ENCODE data around the gene MRTFA.

DNA sequence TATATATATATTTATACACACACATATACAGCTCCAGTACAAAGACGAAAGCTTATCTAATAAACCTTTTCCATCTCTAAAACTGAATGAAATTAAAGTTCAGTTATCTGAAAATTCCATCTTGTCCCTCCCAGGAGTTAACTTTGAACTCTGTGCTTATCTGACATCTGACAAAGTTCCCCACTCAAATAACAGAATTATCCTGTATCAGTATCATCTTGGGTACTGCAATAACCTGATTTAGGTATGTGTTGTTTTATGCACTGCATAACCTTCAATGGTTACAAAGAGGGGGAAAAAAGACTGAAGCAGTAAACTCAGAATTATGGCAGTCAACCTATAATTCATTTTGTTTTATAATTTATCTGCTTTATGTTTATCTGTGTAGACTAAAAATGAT lies 169.5 kb downstream of the MRTFA start:
- TF ChIP-seq, protein P1, sequence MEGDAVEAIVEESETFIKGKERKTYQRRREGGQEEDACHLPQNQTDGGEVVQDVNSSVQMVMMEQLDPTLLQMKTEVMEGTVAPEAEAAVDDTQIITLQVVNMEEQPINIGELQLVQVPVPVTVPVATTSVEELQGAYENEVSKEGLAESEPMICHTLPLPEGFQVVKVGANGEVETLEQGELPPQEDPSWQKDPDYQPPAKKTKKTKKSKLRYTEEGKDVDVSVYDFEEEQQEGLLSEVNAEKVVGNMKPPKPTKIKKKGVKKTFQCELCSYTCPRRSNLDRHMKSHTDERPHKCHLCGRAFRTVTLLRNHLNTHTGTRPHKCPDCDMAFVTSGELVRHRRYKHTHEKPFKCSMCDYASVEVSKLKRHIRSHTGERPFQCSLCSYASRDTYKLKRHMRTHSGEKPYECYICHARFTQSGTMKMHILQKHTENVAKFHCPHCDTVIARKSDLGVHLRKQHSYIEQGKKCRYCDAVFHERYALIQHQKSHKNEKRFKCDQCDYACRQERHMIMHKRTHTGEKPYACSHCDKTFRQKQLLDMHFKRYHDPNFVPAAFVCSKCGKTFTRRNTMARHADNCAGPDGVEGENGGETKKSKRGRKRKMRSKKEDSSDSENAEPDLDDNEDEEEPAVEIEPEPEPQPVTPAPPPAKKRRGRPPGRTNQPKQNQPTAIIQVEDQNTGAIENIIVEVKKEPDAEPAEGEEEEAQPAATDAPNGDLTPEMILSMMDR (IDR thresholded peaks at IDR 0.05): no peak
- no peak for TF ChIP-seq POLR2A (IDR thresholded peaks at IDR 0.05)

Data from esophagus squamous epithelium (tissue), 4 donors.